ENCODE data around the gene ARCN1. TPM values are rescaled to one million over a fixed set of nuclear protein-coding genes. Genes with fewer than 3 reads are reported as not detected.

ARCN1 gene
- total RNA-seq, 1 donor: 210 TPM

DNA sequence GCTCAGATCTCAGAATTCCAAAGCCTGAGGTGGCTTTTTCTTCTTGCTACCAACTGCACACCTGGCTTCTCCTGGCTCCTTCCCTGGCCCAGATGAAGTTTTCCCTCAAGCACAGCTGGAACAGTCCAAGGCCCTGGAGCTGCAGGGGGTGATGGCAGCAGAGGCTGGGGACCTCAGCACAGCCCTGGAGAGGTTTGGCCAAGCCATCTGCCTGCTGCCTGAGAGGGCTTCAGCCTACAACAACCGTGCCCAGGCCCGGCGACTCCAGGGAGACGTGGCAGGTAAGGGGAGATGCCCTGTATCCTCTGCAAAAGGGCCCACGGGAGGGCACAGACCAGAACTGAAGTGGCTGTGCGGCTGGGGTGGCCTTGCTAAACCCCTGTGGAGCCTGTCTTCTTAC lies 43.7 kb upstream of the ARCN1 start:
- DNase-seq (ENCODE audit: low read depth): no peak
- TF ChIP-seq, protein P1, sequence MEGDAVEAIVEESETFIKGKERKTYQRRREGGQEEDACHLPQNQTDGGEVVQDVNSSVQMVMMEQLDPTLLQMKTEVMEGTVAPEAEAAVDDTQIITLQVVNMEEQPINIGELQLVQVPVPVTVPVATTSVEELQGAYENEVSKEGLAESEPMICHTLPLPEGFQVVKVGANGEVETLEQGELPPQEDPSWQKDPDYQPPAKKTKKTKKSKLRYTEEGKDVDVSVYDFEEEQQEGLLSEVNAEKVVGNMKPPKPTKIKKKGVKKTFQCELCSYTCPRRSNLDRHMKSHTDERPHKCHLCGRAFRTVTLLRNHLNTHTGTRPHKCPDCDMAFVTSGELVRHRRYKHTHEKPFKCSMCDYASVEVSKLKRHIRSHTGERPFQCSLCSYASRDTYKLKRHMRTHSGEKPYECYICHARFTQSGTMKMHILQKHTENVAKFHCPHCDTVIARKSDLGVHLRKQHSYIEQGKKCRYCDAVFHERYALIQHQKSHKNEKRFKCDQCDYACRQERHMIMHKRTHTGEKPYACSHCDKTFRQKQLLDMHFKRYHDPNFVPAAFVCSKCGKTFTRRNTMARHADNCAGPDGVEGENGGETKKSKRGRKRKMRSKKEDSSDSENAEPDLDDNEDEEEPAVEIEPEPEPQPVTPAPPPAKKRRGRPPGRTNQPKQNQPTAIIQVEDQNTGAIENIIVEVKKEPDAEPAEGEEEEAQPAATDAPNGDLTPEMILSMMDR (IDR thresholded peaks at IDR 0.05; ENCODE audit: insufficient read depth, low read length): no peak
- H3K4me3 ChIP-seq (ENCODE audit: low read depth, low read length): no peak overlapping the region

DNA sequence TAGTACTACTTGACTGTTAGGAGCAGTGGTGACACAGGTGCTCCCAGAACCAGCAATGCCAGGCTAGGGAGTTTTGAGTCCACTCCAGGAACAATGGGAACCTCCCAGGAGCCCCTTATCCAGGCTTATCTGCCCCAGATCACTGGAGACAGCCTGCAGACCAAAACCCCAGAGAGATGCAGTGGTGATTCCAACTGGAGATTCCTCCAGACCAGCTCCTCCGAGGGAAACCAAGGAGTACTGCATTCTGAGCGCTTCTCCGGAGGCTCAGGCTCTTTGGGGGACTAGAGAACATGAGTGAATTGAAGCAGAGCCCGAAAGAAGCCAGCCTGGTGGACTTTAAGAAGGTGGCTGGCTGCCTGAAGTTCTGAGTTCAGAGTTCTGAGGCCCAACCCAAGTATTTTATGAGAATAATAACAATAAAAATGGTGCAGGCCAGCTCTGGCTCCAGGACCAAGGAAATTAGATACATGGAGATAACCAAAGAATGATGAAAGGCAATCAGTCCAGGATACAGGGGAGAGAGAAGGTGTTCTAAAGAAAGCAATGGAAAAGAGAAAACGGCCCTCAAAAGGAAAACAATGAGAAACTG lies 42.5 kb upstream of the ARCN1 start:
- peak overlapping the region; percentile 70 for H3K4me3 ChIP-seq (ENCODE audit: low read depth, low read length)
- DNase-seq (ENCODE audit: low read depth): no peak
- TF ChIP-seq, protein P1 (IDR thresholded peaks at IDR 0.05; ENCODE audit: insufficient read depth, low read length): no peak

DNA sequence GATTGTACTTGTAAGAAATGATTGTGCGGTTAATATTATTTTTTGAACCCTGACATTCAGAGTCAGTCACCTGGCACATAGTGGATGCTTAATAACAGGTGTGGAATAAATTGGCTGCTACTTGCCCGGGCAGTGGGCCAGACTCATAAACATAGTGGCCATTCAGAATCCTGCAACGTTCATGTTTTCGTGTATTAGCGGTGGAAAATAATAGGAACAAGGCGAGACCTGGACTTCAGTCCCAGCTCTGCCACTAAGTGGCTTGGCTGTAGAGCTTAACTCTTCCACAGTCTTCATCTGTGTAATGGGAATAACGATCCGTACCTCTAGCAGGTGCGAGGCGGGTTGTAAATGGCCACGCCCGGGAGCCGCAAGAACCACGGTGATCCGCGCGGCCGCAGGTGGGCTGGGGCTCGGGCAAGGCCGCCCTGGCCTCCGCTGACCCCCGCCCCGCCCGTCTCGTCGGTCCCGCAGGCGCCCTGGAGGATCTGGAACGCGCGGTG lies 42.0 kb upstream of the ARCN1 start:
- DNase-seq (ENCODE audit: low read depth): peak; percentile 19
- TF ChIP-seq, protein P1 (IDR thresholded peaks at IDR 0.05; ENCODE audit: insufficient read depth, low read length): no peak
- peak overlapping the region; percentile 70 for H3K4me3 ChIP-seq (ENCODE audit: low read depth, low read length)

DNA sequence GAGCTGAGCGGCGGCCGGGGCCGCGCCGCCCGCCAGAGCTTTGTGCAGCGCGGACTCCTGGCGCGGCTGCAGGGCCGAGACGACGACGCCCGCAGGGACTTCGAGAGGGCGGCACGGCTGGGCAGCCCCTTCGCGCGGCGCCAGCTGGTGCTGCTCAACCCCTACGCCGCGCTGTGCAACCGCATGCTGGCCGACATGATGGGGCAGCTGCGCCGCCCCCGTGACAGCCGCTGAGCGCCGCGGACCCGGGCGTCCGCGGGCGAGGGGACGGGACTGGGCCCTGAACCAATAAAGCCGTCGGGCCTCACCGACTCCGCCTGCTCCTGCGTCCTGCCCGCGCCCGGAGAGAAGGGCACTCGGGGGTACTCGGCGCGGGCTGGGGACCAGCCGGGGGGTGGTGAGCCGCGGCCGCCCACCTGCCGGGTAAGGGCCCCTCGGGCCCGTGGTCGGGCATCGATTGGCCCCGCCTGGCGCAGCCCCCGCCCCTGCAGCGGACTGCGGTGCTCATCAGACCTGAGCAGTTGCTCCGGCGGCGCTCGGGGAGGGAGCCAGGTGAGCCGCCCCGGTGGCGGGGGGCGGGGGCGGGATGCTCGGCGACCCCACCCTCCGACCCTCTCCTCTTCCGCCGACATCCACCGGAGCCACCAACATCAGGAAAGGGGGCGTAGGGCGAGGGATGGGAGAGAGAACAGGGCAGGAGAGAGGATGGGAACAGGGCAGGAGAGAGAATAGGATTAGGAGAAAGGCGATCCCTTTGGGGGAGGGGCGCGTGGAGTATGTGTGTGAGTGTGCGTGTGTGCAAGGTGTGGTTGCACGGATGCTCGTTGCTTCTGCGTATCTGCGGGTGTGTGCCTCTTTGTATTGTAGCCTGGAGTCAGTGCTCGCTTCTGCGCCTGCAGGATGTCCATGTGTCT lies 41.3 kb upstream of the ARCN1 start, which contains the start of gene TMEM25:
TSS of gene TMEM25 (plus strand) at position 510 of the 914 bp plus-strand sequence. CDS start 610 bp downstream, outside the sequence.
- TF ChIP-seq, protein P1 (IDR thresholded peaks at IDR 0.05; ENCODE audit: insufficient read depth, low read length): no peak
- peak within 1 kb of the TSS; percentile 70 for H3K4me3 ChIP-seq (ENCODE audit: low read depth, low read length)
- DNase-seq (ENCODE audit: low read depth): peak; percentile 31

DNA sequence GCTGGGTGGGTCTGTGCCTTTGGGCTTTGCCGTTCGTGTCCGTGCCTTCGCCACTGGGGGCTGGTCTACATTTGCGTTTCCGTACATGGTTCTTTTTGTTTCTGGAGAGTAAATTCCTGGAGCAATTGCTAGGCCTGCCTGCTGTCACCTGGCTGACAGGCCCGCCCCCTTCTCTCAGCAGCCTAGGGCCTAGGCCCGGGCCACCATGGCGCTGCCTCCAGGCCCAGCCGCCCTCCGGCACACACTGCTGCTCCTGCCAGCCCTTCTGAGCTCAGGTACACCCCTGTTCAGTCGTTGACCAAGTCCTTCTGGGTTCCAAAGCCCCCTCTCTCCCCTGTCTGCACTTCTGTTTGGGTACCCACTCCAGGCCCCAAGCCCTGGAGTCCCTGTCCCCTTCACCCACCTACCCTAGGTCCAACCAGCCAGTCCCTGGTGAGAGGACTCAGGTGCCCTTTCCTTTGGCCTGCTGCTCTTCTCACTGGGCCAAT lies 40.6 kb upstream of the ARCN1 start:
- no peak for DNase-seq (ENCODE audit: low read depth)

DNA sequence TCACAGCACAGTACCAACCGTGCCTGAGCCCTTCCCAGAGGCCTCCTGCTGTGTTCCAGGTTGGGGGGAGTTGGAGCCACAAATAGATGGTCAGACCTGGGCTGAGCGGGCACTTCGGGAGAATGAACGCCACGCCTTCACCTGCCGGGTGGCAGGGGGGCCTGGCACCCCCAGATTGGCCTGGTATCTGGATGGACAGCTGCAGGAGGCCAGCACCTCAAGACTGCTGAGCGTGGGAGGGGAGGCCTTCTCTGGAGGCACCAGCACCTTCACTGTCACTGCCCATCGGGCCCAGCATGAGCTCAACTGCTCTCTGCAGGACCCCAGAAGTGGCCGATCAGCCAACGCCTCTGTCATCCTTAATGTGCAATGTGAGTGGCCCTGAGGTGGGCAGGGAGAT lies 40.1 kb upstream of the ARCN1 start:
- TF ChIP-seq, protein P1 (IDR thresholded peaks at IDR 0.05; ENCODE audit: insufficient read depth, low read length): no peak
- no peak overlapping the region for H3K4me3 ChIP-seq (ENCODE audit: low read depth, low read length)
- DNase-seq (ENCODE audit: low read depth): no peak

More for the DNA sequence above, 40.6 kb upstream of the ARCN1 start:
- peak overlapping the region; percentile 70 for H3K4me3 ChIP-seq (ENCODE audit: low read depth, low read length)
- TF ChIP-seq, protein P1 (IDR thresholded peaks at IDR 0.05; ENCODE audit: insufficient read depth, low read length): no peak

Data from fibroblast of the aortic adventitia (primary cell).